PC-3 (cell line): ENCODE measurements around the gene DCDC1.

ENCODE experiments used
- EZH2 ChIP-seq: fragments of 300-600 bp; sonication (generic); IDR thresholded peaks from one replicate; pipeline ENCODE4 v1.6.1; 2017; ENCODE audit warnings: antibody characterized with exemption, mild to moderate bottlenecking, low read length; ENCODE audit not compliant: unreplicated experiment
- TF ChIP-seq, protein P1 (sequence below): fragments of 300-600 bp; sonication (generic); conservative IDR thresholded peaks from 2 replicates; pipeline ENCODE4 v1.5.1; 2017; ENCODE audit warnings: antibody characterized with exemption, low read depth, mild to moderate bottlenecking, low read length

DNA sequence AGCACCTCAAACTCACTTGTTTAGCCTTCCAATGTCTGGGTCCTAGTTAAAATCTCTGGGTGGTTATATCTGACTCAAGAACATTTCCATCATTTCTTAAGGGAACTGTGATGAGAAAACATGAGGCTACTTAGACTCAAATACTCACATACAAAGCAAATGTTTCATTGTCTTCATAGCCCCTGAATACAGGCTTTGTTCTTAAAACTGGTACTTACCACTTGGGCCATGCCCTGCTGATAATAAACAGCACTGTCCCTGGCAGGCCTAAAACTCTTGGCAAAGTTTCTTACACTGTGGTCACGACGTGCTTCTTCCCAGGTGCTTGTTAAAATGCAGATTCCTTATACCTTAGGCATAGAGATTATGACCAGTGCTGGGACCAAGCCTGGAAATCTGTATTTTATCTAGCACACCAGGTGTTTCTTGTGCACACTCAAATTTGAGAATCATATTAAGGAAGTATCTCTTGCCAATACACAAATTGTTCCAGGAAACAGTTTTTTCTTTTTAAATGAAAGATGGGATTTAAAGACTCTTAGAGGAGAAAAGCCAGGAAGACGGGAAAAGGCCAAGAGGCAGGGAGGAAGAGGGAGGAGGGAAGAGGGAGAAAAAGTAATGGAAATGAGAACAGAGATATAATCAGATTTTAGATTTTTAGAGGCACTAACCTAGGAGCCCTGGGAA is 495.5 kb downstream of the DCDC1 start:
- TF ChIP-seq, protein P1, sequence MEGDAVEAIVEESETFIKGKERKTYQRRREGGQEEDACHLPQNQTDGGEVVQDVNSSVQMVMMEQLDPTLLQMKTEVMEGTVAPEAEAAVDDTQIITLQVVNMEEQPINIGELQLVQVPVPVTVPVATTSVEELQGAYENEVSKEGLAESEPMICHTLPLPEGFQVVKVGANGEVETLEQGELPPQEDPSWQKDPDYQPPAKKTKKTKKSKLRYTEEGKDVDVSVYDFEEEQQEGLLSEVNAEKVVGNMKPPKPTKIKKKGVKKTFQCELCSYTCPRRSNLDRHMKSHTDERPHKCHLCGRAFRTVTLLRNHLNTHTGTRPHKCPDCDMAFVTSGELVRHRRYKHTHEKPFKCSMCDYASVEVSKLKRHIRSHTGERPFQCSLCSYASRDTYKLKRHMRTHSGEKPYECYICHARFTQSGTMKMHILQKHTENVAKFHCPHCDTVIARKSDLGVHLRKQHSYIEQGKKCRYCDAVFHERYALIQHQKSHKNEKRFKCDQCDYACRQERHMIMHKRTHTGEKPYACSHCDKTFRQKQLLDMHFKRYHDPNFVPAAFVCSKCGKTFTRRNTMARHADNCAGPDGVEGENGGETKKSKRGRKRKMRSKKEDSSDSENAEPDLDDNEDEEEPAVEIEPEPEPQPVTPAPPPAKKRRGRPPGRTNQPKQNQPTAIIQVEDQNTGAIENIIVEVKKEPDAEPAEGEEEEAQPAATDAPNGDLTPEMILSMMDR = no peak
- TF ChIP-seq EZH2 = no peak
